HG03520 (cell line): Measurements from ENCODE around the gene PPP4R3C.
"Not testable (repeated sequence)": the region's sequence is repeated elsewhere in the genome, so short reads cannot be mapped to it uniquely, and the experiment has no call there.

Experiments used
- ATAC-seq: cut with Tn5 transposase; IDR thresholded peaks from one replicate; pipeline ENCODE4 v1.9.1; 2021; ENCODE audit warnings: mild to moderate bottlenecking, moderate library complexity; ENCODE audit not compliant: unreplicated experiment

Gene PPP4R3C

GRCh38 chrX:27463187-27463586 is at the start of gene PPP4R3C:
Gene PPP4R3C, minus strand, starts transcription at chrX:27463341. Its CDS starts 45 bp downstream, at chrX:27463296.
- no peak for ATAC-seq

GRCh38 chrX:27491397-27491796 is 28.3 kb upstream of the PPP4R3C start:
- ATAC-seq, result no peak

GRCh38 chrX:27466051-27466450 is 2.9 kb upstream of the PPP4R3C start:
- no peak for ATAC-seq

- no peak for ATAC-seq
Observed at GRCh38 chrX:27465036-27465435, 1.9 kb upstream of the PPP4R3C start.

- not testable (repeated sequence) for ATAC-seq
Observed at GRCh38 chrX:27459129-27459528, 4.0 kb downstream of the PPP4R3C start.

GRCh38 chrX:27458544-27458943 is 4.6 kb downstream of the PPP4R3C start:
- ATAC-seq, result not testable (repeated sequence)

GRCh38 chrX:27451324-27451723 is 11.8 kb downstream of the PPP4R3C start:
- ATAC-seq, result no peak

GRCh38 chrX:27446423-27446822 is 16.7 kb downstream of the PPP4R3C start:
- no peak for ATAC-seq

- ATAC-seq, result no peak
Observed at GRCh38 chrX:27445438-27445837, 17.7 kb downstream of the PPP4R3C start.

- ATAC-seq, result no peak
Observed at GRCh38 chrX:27444093-27444908, 18.8 kb downstream of the PPP4R3C start.

- ATAC-seq, result not testable (repeated sequence)
Observed at GRCh38 chrX:27442392-27442791, 20.7 kb downstream of the PPP4R3C start.

- no peak for ATAC-seq
Observed at GRCh38 chrX:27439771-27440170, 23.4 kb downstream of the PPP4R3C start.

GRCh38 chrX:27438937-27439336 is 24.2 kb downstream of the PPP4R3C start:
- no peak for ATAC-seq

- no peak for ATAC-seq
Observed at GRCh38 chrX:27435031-27435430, 28.1 kb downstream of the PPP4R3C start.
